Measurements from ENCODE around the gene HSBP1L1. TPM values are rescaled to one million over a fixed set of nuclear protein-coding genes. Genes with fewer than 3 reads are reported as not detected.

HSBP1L1 gene
- total and polyA plus RNA-seq, 2 of the 13 experiments (the other 11 are each of a cell fraction or from before 2014, with no cell fraction given): 22.6 to 45.1 TPM

- TF ChIP-seq FOSL1 (CRISPR knock-in tag; IDR thresholded peaks at IDR 0.05; ENCODE audit: borderline replicate concordance): no peak
- TF ChIP-seq ZSCAN5A (CRISPR knock-in tag; IDR thresholded peaks at IDR 0.05; ENCODE audit: borderline replicate concordance): 0 out of 2 replicates have a peak, but pooled peaks have one; percentile 13
- peak; percentile 37; the same call in 1 of the 2 replicates for TF ChIP-seq AHR (CRISPR knock-in tag; IDR thresholded peaks at IDR 0.05)
- TF ChIP-seq ZSCAN21 (CRISPR knock-in tag; IDR thresholded peaks at IDR 0.05; ENCODE audit: borderline replicate concordance): no peak
- 0 out of 2 replicates have a peak, but pooled peaks have one; percentile 52 for TF ChIP-seq ZBTB25 (CRISPR knock-in tag; IDR thresholded peaks at IDR 0.05)
- no peak for TF ChIP-seq ZNF781 (CRISPR knock-in tag; IDR thresholded peaks at IDR 0.05; ENCODE audit: borderline replicate concordance, not compliant biosample characterization)
- TF ChIP-seq GABPA (IDR thresholded peaks at IDR 0.05; ENCODE audit: low read depth, low read length): peak; percentile 64
- peak; percentile 70 for TF ChIP-seq GABPA (CRISPR knock-in tag; IDR thresholded peaks at IDR 0.05; ENCODE audit: low read depth)
- TF ChIP-seq ZNF329 (CRISPR knock-in tag; IDR thresholded peaks at IDR 0.05; ENCODE audit: low read depth): no peak
- TF ChIP-seq ELF4 (CRISPR knock-in tag; IDR thresholded peaks at IDR 0.05; ENCODE audit: borderline replicate concordance): no peak
- TF ChIP-seq ATF7 (IDR thresholded peaks at IDR 0.05): no peak
- no peak for TF ChIP-seq ATF7 (CRISPR knock-in tag; IDR thresholded peaks at IDR 0.05)
- TF ChIP-seq RAD21 (CRISPR knock-in tag; IDR thresholded peaks at IDR 0.05): 0 out of 2 replicates have a peak, but pooled peaks have one; percentile 13
- TF ChIP-seq SMAD1 (CRISPR knock-in tag; IDR thresholded peaks at IDR 0.05; ENCODE audit: borderline replicate concordance, low read depth): no peak
- TF ChIP-seq, protein P1, sequence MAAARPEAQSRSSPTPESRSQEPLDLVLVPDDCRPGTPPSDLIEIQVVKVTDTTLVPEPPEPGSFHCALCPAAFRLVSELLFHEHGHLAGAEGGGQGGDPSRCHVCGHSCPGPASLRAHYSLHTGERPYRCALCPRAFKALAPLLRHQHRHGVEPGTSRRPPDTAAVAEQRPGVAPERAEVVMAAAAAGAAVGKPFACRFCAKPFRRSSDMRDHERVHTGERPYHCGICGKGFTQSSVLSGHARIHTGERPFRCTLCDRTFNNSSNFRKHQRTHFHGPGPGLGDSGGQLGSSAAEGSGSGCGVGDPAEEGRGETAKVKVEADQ (CRISPR knock-in tag; IDR thresholded peaks at IDR 0.05; ENCODE audit: borderline replicate concordance): no peak
- TF ChIP-seq NR2F2 (IDR thresholded peaks at IDR 0.05; ENCODE audit: borderline replicate concordance, low read depth): no peak
- peak; percentile 4; the same call in 1 of the 2 replicates for TF ChIP-seq ETV5 (CRISPR knock-in tag; IDR thresholded peaks at IDR 0.05; ENCODE audit: borderline replicate concordance)
- no peak for TF ChIP-seq ZNF496 (CRISPR knock-in tag; IDR thresholded peaks at IDR 0.05; ENCODE audit: insufficient replicate concordance)
- TF ChIP-seq SOX13 (IDR thresholded peaks at IDR 0.05): no peak
- TF ChIP-seq SOX13 (CRISPR knock-in tag; conservative IDR thresholded peaks at IDR 0.05 in 1 of 2, IDR thresholded peaks at IDR 0.05 in 1 of 2): peak in 1 of 2 experiments; percentile 25; a peak in 1 of 4 replicates
- TF ChIP-seq RFXAP (CRISPR knock-in tag; IDR thresholded peaks at IDR 0.05; ENCODE audit: borderline replicate concordance): 0 out of 2 replicates have a peak, but pooled peaks have one; percentile 16
- TF ChIP-seq TBX2 (CRISPR knock-in tag; IDR thresholded peaks at IDR 0.05; ENCODE audit: borderline replicate concordance): peak; percentile 29; the same call in 1 of the 2 replicates
- no peak for TF ChIP-seq ZNF780A (CRISPR knock-in tag; IDR thresholded peaks at IDR 0.05)
- no peak for TF ChIP-seq ZNF589 (CRISPR knock-in tag; conservative IDR thresholded peaks at IDR 0.05)
- TF ChIP-seq ZFP36L1 (CRISPR knock-in tag; IDR thresholded peaks at IDR 0.05): 0 out of 2 replicates have a peak, but pooled peaks have one; percentile 44
- peak; percentile 45; the same call in 1 of the 2 replicates for TF ChIP-seq FOXA3 (CRISPR knock-in tag; IDR thresholded peaks at IDR 0.05)
These were observed 868 bp downstream of the HSBP1L1 start (continued) for GRCh38 chr18:79965119-79965902.

All from HepG2 (cell line).